ENCODE measurements around the gene BNC2.

- TF ChIP-seq CTCF (IDR thresholded peaks at IDR 0.05; ENCODE audit: low read length) (no peak), EZH2 (optimal IDR thresholded peaks at IDR 0.05; ENCODE audit: low read depth, low read length) (no peak), EZH2phosphoT487 (IDR thresholded peaks at IDR 0.05; ENCODE audit: low read length) (no peak)
These were observed 54.5 kb downstream of the BNC2 start for GRCh38 chr9:16816011-16816410.

Measured in MM.1S (cell line).